IPS DF 6.9 (cell line): Measurements from ENCODE around the gene KRTDAP.

Source experiments
- DNase-seq: peaks from one replicate; pipeline ENCODE4 v3.0.0-alpha.2; 2013; ENCODE audit warnings: low read depth, low spot score
- H3K27ac ChIP-seq: one replicate; pipeline ENCODE4 v1.5.1; 2013; ENCODE audit warnings: low read length, control low read depth
- H3K27me3 ChIP-seq: 2 replicates; pipeline ENCODE4 v1.6.1; 2013; ENCODE audit warnings: mild to moderate bottlenecking, low read length; ENCODE audit not compliant: control insufficient read depth, insufficient read depth
- H3K36me3 ChIP-seq: 2 replicates; pipeline ENCODE4 v1.6.1; 2013; ENCODE audit warnings: low read length; ENCODE audit not compliant: control insufficient read depth, insufficient read depth
- H3K4me1 ChIP-seq: 2 replicates; pipeline ENCODE4 v1.6.1; 2013; ENCODE audit warnings: low read length; ENCODE audit not compliant: control insufficient read depth, insufficient read depth
- H3K4me3 ChIP-seq: 2 replicates; pipeline ENCODE4 v1.5.1; 2013; ENCODE audit warnings: mild to moderate bottlenecking, low read length
- H3K9me3 ChIP-seq: 2 replicates; pipeline ENCODE4 v1.6.1; 2013; ENCODE audit warnings: low read length, inconsistent platforms; ENCODE audit not compliant: control insufficient read depth, insufficient read depth
- WGBS: extraction: QIAGEN DNeasy Blood & Tissue Kit; methylation state at CpG from one replicate; pipeline ENCODE4 v1.1.7; 2013; ENCODE audit warnings: mixed read lengths, missing lambda C conversion rate; ENCODE audit not compliant: insufficient read length, insufficient coverage; 5-methylcytosine and 5-hydroxymethylcytosine counted together

KRTDAP gene

GRCh38 chr19:35512831-35513627 lies 22.8 kb upstream of the KRTDAP start:
- H3K4me1 ChIP-seq: peaks cover 13% of the 10 kb centered on the region
- no peak overlapping the region for H3K4me3 ChIP-seq
- no CpG with 5 or more reads among the region's 15 CpGs for WGBS
- no peaks in the 10 kb centered on the region for H3K27me3 ChIP-seq
- DNase-seq: no peak
- H3K36me3 ChIP-seq: no peaks in the 10 kb centered on the region
- H3K27ac ChIP-seq: no peak overlapping the region
- H3K9me3 ChIP-seq: no peaks in the 10 kb centered on the region

GRCh38 chr19:35511337-35511736 lies 21.1 kb upstream of the KRTDAP start:
- no CpG with 5 or more reads among the region's 7 CpGs for WGBS
- peaks cover 1% of the 10 kb centered on the region; the same call in 1 of the 2 replicates for H3K36me3 ChIP-seq
- DNase-seq: no peak
- no peak overlapping the region for H3K27ac ChIP-seq
- no peaks in the 10 kb centered on the region for H3K27me3 ChIP-seq
- H3K9me3 ChIP-seq: no peaks in the 10 kb centered on the region
- peaks cover 13% of the 10 kb centered on the region for H3K4me1 ChIP-seq
- H3K4me3 ChIP-seq: no peak overlapping the region

GRCh38 chr19:35510626-35510964 lies 20.3 kb upstream of the KRTDAP start:
- H3K4me1 ChIP-seq: peaks cover 13% of the 10 kb centered on the region
- H3K9me3 ChIP-seq: no peaks in the 10 kb centered on the region
- no CpG with 5 or more reads among the region's 15 CpGs for WGBS
- H3K27me3 ChIP-seq: no peaks in the 10 kb centered on the region
- H3K27ac ChIP-seq: no peak overlapping the region
- no peak overlapping the region; the same call in 1 of the 2 replicates for H3K4me3 ChIP-seq
- no peak for DNase-seq
- H3K36me3 ChIP-seq: peaks cover 6% of the 10 kb centered on the region; the same call in 1 of the 2 replicates

- DNase-seq: peak; percentile 88
- H3K9me3 ChIP-seq: no peaks in the 10 kb centered on the region
- peaks cover 11% of the 10 kb centered on the region for H3K36me3 ChIP-seq
- H3K27me3 ChIP-seq: no peaks in the 10 kb centered on the region
- no peak overlapping the region for H3K27ac ChIP-seq
- peak overlapping the region; percentile 96 for H3K4me3 ChIP-seq
- peaks cover 13% of the 10 kb centered on the region for H3K4me1 ChIP-seq
- no CpG with 5 or more reads among the region's 39 CpGs for whole genome bisulfite sequencing
Observed at GRCh38 chr19:35509861-35510625, 19.8 kb upstream of the KRTDAP start.

GRCh38 chr19:35509018-35509652 lies 18.9 kb upstream of the KRTDAP start:
- no CpG with 5 or more reads among the region's 12 CpGs for WGBS
- no peak overlapping the region for H3K27ac ChIP-seq
- H3K4me1 ChIP-seq: peaks cover 8% of the 10 kb centered on the region; the same call in 1 of the 2 replicates
- H3K36me3 ChIP-seq: peaks cover 13% of the 10 kb centered on the region
- H3K27me3 ChIP-seq: no peaks in the 10 kb centered on the region
- DNase-seq: no peak
- H3K9me3 ChIP-seq: no peaks in the 10 kb centered on the region
- H3K4me3 ChIP-seq: peak overlapping the region; percentile 96; the same call in 1 of the 2 replicates

GRCh38 chr19:35508129-35508528 lies 17.9 kb upstream of the KRTDAP start:
- Histone ChIP-seq H3K36me3 (peaks cover 17% of the 10 kb centered on the region), H3K27ac (no peak overlapping the region), H3K9me3 (no peaks in the 10 kb centered on the region), H3K27me3 (no peaks in the 10 kb centered on the region), H3K4me1 (peaks cover 5% of the 10 kb centered on the region; the same call in 1 of the 2 replicates), H3K4me3 (no peak overlapping the region)
- no peak for DNase-seq
- WGBS: no CpG with 5 or more reads among the region's 3 CpGs

- H3K36me3 ChIP-seq: peaks cover 19% of the 10 kb centered on the region
- H3K4me1 ChIP-seq: peaks cover 5% of the 10 kb centered on the region; the same call in 1 of the 2 replicates
- H3K27me3 ChIP-seq: no peaks in the 10 kb centered on the region
- no peak overlapping the region for H3K27ac ChIP-seq
- H3K9me3 ChIP-seq: no peaks in the 10 kb centered on the region
- no peak for DNase-seq
- no peak overlapping the region for H3K4me3 ChIP-seq
- WGBS: no CpG with 5 or more reads among the region's 11 CpGs
Observed at GRCh38 chr19:35507561-35507960, 17.3 kb upstream of the KRTDAP start.

GRCh38 chr19:35506011-35506410 lies 15.7 kb upstream of the KRTDAP start:
- DNase-seq: no peak
- H3K9me3 ChIP-seq: no peaks in the 10 kb centered on the region
- H3K27me3 ChIP-seq: no peaks in the 10 kb centered on the region
- H3K4me1 ChIP-seq: peaks cover 5% of the 10 kb centered on the region; the same call in 1 of the 2 replicates
- peaks cover 25% of the 10 kb centered on the region for H3K36me3 ChIP-seq
- no peak overlapping the region for H3K4me3 ChIP-seq
- H3K27ac ChIP-seq: no peak overlapping the region
- no CpG with 5 or more reads among the region's 7 CpGs for WGBS

GRCh38 chr19:35502751-35503150 lies 12.5 kb upstream of the KRTDAP start:
- Histone ChIP-seq H3K4me1 (no peaks in the 10 kb centered on the region), H3K4me3 (no peak overlapping the region), H3K36me3 (peaks cover 46% of the 10 kb centered on the region), H3K9me3 (no peaks in the 10 kb centered on the region), H3K27ac (no peak overlapping the region), H3K27me3 (no peaks in the 10 kb centered on the region)
- WGBS: no CpG with 5 or more reads among the region's 4 CpGs
- DNase-seq: no peak

GRCh38 chr19:35501684-35502083 lies 11.4 kb upstream of the KRTDAP start:
- H3K36me3 ChIP-seq: peaks cover 46% of the 10 kb centered on the region
- H3K27me3 ChIP-seq: no peaks in the 10 kb centered on the region
- H3K4me3 ChIP-seq: no peak overlapping the region
- H3K9me3 ChIP-seq: no peaks in the 10 kb centered on the region
- no CpG with 5 or more reads among the region's 15 CpGs for WGBS
- no peak for DNase-seq
- H3K4me1 ChIP-seq: no peaks in the 10 kb centered on the region
- H3K27ac ChIP-seq: no peak overlapping the region
